ENCODE results near the gene CTSW. TPM values are rescaled to one million over a fixed set of nuclear protein-coding genes. Genes with fewer than 3 reads are reported as not detected.

Gene CTSW
- total RNA-seq, 1 donor from 2014 or later, result 1.0 TPM

DNA sequence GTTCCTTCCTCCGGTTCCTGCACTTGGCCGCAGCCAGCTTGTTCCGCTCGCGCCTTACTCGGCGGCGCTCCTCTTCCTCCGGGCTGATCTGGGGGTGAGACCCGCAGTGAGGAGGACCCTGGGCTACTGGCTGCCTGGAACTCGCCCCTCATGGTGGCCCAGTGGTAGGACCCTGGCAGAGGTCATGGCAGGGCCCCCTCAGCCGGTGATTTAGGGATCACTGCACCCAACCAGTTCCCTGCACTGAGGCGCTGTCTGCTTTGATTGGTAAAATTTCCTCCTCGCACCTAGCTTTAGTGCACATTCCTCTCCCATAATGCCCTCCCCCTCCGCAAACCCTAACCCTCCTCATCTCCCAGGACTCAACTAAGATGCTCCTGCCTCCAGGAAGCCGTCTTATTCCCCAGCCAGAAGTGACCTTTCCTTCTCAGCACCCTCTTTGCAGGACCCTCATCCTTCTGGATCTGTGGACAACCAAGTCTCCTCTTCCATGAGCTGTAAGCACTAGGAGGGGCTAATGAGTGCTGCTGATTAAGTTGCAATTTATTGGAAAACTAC lies 14.5 kb downstream of the CTSW start:
- Histone ChIP-seq H3K36me3 (ENCODE audit: control insufficient read depth in 3 of 3, insufficient read depth in 3 of 3, low read length in 3 of 3) (no peaks in the 10 kb centered on the region), H3K4me3 (ENCODE audit: low read length in 3 of 3) (peak overlapping the region; percentile 35 to 48 (median 40)), H3K27ac (ENCODE audit: low read depth, low read length) (peak overlapping the region; percentile 73), H3K4me1 (ENCODE audit: control insufficient read depth in 3 of 3, insufficient read depth in 3 of 3, low read length in 3 of 3) (peaks cover 36 to 49% (median 36%) of the 10 kb centered on the region in 3 donors), H3K27me3 (ENCODE audit: control insufficient read depth in 3 of 3, insufficient read depth in 3 of 3, low read length in 3 of 3) (peaks cover 0 to 7% (median 2%) of the 10 kb centered on the region in 3 donors), H3K9ac (ENCODE audit: low read depth in 1 of 3, low read length in 3 of 3) (peak overlapping the region in 2 of 3 donors; percentile 70), H3K9me3 (ENCODE audit: control insufficient read depth in 3 of 3, low read length in 3 of 3) (no peaks in the 10 kb centered on the region)

DNA sequence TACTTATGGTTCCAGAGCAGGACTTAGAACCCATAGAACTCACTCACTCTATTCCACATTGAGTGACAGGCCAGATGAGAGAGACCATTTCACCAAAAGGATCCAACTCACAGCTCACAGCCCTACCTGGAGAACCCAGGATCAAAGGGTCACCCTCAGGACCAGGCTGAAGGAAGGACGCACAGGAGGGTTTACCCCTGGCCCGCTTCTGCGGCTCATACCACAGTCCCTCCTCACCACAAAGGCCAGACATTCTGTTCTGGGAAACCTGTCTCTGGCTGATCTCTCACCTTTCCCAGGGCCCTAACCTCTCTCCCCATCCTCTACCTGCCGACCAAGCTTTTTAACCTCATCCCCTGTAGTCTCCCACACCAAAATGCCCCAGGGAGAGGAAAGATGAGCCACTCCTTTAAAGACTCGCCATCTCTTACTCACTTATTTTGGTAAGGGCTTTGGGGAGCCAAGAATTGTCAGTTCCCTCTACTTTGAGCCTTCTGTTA lies 15.9 kb downstream of the CTSW start:
- Histone ChIP-seq H3K9ac (ENCODE audit: low read depth in 1 of 3, low read length in 3 of 3) (no peak overlapping the region), H3K27me3 (ENCODE audit: control insufficient read depth in 3 of 3, insufficient read depth in 3 of 3, low read length in 3 of 3) (peaks cover 4 to 13% (median 11%) of the 10 kb centered on the region in 3 donors), H3K27ac (ENCODE audit: low read depth, low read length) (no peak overlapping the region), H3K4me3 (ENCODE audit: low read length in 3 of 3) (no peak overlapping the region), H3K9me3 (ENCODE audit: control insufficient read depth in 3 of 3, low read length in 3 of 3) (no peaks in the 10 kb centered on the region), H3K36me3 (ENCODE audit: control insufficient read depth in 3 of 3, insufficient read depth in 3 of 3, low read length in 3 of 3) (no peaks in the 10 kb centered on the region), H3K4me1 (ENCODE audit: control insufficient read depth in 3 of 3, insufficient read depth in 3 of 3, low read length in 3 of 3) (peaks cover 30 to 46% (median 32%) of the 10 kb centered on the region in 3 donors)

DNA sequence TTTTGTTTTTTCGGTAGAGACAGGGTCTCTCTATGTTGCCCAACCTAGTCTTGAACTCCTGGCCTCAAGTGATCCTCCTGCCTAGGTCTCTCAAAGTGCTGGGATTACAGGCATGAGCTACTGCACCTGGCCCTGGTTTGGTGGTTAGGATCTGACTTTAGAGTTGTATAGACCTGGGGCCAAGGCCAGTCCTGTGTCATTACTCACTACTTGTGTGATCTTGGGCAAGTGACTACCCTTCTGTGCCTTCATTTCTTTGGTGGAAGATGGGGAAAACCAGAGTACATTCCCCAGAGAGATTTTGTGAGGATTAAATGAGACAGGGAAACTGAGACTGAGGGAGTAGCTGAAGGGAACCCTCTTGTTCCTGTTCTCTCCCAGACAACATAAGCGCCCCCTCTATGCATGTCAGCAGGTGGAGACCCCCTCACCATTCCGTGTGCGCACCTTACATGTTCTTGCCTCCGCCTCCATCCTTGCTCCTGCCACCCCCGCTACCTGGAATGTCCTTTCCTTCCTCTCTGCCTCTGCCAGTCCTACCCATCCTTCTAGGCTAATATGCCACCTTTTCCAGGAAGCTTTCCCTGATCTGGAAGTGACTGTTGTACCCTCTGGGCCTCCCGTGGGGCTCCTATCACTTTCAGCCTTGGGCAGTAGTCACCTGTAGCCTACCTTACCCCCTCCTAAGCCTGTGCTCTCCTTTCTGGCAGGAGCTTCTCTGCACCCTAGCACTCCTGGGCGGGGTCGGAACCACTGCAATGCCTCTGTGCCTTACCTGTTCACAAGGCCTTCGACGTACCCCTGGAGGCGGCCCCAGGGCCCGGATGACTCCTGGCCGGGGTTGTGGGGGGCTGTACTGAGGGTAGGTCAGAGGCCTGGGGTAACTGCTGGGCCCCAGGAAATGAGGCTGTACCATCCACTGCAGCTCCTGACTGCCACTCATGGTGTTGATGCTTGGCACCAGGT lies 16.7 kb downstream of the CTSW start:
- Histone ChIP-seq H3K27ac (ENCODE audit: low read depth, low read length) (no peak overlapping the region), H3K4me3 (ENCODE audit: low read length in 3 of 3) (no peak overlapping the region), H3K4me1 (ENCODE audit: control insufficient read depth in 3 of 3, insufficient read depth in 3 of 3, low read length in 3 of 3) (peaks cover 26 to 38% (median 33%) of the 10 kb centered on the region in 3 donors), H3K27me3 (ENCODE audit: control insufficient read depth in 3 of 3, insufficient read depth in 3 of 3, low read length in 3 of 3) (peaks cover 4 to 13% (median 11%) of the 10 kb centered on the region in 3 donors), H3K36me3 (ENCODE audit: control insufficient read depth in 3 of 3, insufficient read depth in 3 of 3, low read length in 3 of 3) (no peaks in the 10 kb centered on the region), H3K9me3 (ENCODE audit: control insufficient read depth in 3 of 3, low read length in 3 of 3) (no peaks in the 10 kb centered on the region), H3K9ac (ENCODE audit: low read depth in 1 of 3, low read length in 3 of 3) (no peak overlapping the region)

DNA sequence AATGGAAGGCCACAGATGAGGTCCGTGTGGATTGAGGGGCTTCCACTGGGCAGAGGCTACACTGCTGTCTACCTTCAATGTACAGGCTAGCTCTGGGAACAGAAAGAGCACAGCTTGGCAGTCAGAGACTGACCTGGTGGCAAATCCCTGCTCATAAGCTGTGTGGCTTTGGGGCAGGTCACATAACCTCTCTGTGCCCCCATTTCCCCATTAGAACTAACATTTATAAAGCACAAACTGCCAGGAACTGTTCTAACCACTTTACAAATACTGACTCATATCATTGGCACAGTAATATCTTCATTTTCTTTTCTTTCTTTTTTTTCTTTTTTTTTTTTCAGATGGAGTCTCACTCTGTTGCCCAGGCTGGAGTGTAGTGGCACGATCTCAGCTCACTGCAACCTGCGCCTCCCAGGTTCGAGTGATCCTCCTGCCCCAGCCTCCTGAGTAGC lies 17.4 kb downstream of the CTSW start:
- H3K4me3 ChIP-seq (ENCODE audit: low read length in 3 of 3), result no peak overlapping the region
- no peak overlapping the region for H3K27ac ChIP-seq (ENCODE audit: low read depth, low read length)
- no peak overlapping the region for H3K9ac ChIP-seq (ENCODE audit: low read depth in 1 of 3, low read length in 3 of 3)
- no peaks in the 10 kb centered on the region for H3K9me3 ChIP-seq (ENCODE audit: control insufficient read depth in 3 of 3, low read length in 3 of 3)
- peaks cover 21 to 31% (median 25%) of the 10 kb centered on the region in 3 donors for H3K4me1 ChIP-seq (ENCODE audit: control insufficient read depth in 3 of 3, insufficient read depth in 3 of 3, low read length in 3 of 3)
- H3K36me3 ChIP-seq (ENCODE audit: control insufficient read depth in 3 of 3, insufficient read depth in 3 of 3, low read length in 3 of 3), result no peaks in the 10 kb centered on the region
- H3K27me3 ChIP-seq (ENCODE audit: control insufficient read depth in 3 of 3, insufficient read depth in 3 of 3, low read length in 3 of 3), result peaks cover 4 to 13% (median 11%) of the 10 kb centered on the region in 3 donors

DNA sequence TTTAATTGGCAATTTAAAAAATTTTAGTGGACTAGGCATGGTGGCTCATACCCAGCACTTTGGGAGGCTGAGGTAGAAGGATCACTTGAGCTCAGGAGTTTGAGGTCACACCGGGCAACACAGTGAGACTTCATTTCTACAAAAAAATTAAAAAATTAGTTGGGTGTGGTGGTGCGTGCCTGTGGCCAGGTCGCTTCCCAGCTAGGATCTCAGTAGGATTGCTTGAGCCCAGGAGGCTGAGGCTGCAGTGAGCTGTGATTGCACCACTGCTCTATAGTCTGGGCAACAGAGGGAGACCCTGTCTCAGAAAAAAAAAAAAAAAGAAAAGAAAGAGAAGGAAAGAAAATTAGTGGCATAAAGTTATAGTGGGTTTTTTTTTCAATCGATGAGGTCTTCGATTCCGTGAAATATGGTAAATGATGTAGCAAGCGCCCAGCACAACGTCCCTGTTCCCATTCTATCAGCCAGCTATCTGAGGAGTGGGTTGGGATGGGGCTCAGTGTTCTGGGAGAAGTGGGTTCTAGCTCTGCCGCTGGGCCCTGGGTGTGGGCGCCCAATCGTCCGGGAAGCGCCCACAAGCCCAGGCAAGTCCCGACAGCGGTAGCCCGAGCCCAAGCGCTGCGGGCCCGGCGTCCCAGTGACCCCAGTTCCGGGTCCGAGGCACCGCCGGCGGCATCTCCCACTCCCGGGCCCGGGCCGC lies 19.2 kb downstream of the CTSW start:
- H3K4me3 ChIP-seq (ENCODE audit: low read length in 3 of 3), result peak overlapping the region in 1 of 3 donors; percentile 69
- H3K36me3 ChIP-seq (ENCODE audit: control insufficient read depth in 3 of 3, insufficient read depth in 3 of 3, low read length in 3 of 3), result no peaks in the 10 kb centered on the region
- H3K27ac ChIP-seq (ENCODE audit: low read depth, low read length), result no peak overlapping the region
- H3K9ac ChIP-seq (ENCODE audit: low read depth in 1 of 3, low read length in 3 of 3), result peak overlapping the region in 2 of 3 donors; percentile 33 to 59
- peaks cover 8 to 14% (median 10%) of the 10 kb centered on the region in 3 donors for H3K4me1 ChIP-seq (ENCODE audit: control insufficient read depth in 3 of 3, insufficient read depth in 3 of 3, low read length in 3 of 3)
- no peaks in the 10 kb centered on the region for H3K9me3 ChIP-seq (ENCODE audit: control insufficient read depth in 3 of 3, low read length in 3 of 3)
- H3K27me3 ChIP-seq (ENCODE audit: control insufficient read depth in 3 of 3, insufficient read depth in 3 of 3, low read length in 3 of 3), result peaks cover 4 to 13% (median 11%) of the 10 kb centered on the region in 3 donors

DNA sequence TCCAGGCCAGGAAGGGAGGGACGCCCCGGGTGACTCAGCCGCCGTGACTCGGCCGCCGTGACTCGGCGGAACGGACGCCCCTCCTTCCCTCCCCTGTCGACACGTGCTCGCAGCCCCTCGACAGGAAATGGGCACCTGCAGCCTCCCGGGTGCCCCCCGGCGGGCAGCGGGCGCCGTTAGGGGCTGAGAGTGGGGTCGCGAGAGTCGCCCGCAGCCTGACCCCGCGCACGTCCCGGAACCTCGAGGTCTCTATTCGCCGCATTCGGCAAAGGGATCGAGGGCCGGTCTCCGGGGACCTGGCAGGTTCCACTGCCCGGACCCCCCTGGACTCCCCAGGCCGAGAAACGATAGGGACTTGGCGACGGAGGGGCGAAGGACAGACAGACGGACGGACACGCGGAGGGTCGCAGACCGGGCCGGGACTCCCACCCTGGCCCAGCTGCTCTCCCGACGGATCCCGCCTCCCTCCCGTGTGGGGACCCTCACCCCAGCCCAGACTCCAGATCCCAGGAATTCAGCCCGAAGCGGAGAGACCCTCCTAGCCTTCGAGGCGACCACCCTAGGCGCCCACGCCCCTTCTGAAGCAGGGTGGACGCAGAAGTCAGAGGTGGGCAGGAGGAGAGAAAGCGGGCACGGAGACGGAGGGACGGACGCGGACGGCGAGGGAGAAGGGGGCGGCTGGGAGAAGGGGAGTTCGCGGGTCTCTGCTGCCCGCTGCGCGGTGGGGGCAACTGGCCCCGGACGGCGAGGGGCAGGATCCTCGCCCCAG lies 19.9 kb downstream of the CTSW start:
- no peak overlapping the region for H3K27ac ChIP-seq (ENCODE audit: low read depth, low read length)
- no peaks in the 10 kb centered on the region for H3K36me3 ChIP-seq (ENCODE audit: control insufficient read depth in 3 of 3, insufficient read depth in 3 of 3, low read length in 3 of 3)
- H3K4me1 ChIP-seq (ENCODE audit: control insufficient read depth in 3 of 3, insufficient read depth in 3 of 3, low read length in 3 of 3), result peaks cover 6 to 9% (median 9%) of the 10 kb centered on the region in 3 donors
- peaks cover 4 to 13% (median 11%) of the 10 kb centered on the region in 3 donors for H3K27me3 ChIP-seq (ENCODE audit: control insufficient read depth in 3 of 3, insufficient read depth in 3 of 3, low read length in 3 of 3)
- peak overlapping the region; percentile 43 to 59 (median 54) for H3K9ac ChIP-seq (ENCODE audit: low read depth in 1 of 3, low read length in 3 of 3)
- no peaks in the 10 kb centered on the region for H3K9me3 ChIP-seq (ENCODE audit: control insufficient read depth in 3 of 3, low read length in 3 of 3)
- peak overlapping the region; percentile 55 to 69 (median 61) for H3K4me3 ChIP-seq (ENCODE audit: low read length in 3 of 3)

DNA sequence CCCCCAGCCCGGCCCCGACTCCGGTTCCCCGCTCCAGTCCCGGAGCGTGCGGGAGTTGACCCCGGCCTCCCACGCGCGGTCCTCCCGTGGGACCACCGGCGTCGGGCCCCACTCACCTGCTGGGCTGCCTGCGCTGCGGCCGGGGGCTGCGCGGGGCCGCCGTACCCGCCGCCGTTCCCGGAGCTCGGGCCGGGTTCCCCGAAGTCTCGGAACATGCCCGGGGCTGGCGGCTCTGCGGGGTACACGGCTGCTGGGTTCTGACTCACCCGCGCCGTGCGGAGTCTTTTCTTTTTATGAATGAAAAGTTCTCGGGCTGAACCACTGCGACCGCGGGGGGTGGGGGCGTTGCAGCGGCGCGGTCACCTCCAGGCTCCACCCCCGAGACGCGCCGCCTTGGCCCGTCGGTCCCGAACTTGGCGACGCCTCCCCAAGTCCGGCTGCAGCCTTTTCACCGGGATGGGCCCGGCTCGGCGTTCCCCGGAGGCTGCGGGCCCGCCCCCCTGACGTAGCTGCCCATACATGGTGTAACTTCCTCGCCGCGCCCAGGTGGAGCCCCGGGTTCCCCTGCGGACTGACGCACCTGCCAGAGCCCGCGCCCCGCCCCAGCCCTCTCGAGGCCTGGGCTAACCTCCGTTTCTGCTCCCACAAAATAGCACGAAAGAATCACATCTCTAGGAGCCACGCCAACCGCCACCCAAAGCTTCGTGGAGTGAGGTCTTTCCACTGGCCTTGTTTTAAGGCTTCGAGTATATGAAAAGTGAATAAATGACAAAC lies 20.7 kb downstream of the CTSW start, which contains the start of gene FOSL1:
Gene FOSL1 (minus strand): TSS at position 264 of the 774 bp plus-strand sequence. CDS start 49 bp downstream, at position 215.
- H3K27ac ChIP-seq (ENCODE audit: low read depth, low read length), result no peak within 1 kb of the TSS
- H3K9me3 ChIP-seq (ENCODE audit: control insufficient read depth in 3 of 3, low read length in 3 of 3), result no peaks in the 10 kb centered on the region
- no peaks in the 10 kb centered on the region for H3K36me3 ChIP-seq (ENCODE audit: control insufficient read depth in 3 of 3, insufficient read depth in 3 of 3, low read length in 3 of 3)
- peaks cover 4 to 13% (median 11%) of the 10 kb centered on the region in 3 donors for H3K27me3 ChIP-seq (ENCODE audit: control insufficient read depth in 3 of 3, insufficient read depth in 3 of 3, low read length in 3 of 3)
- peak within 1 kb of the TSS; percentile 55 to 69 (median 61) for H3K4me3 ChIP-seq (ENCODE audit: low read length in 3 of 3)
- H3K9ac ChIP-seq (ENCODE audit: low read depth in 1 of 3, low read length in 3 of 3), result peak within 1 kb of the TSS; percentile 43 to 59 (median 54)
- H3K4me1 ChIP-seq (ENCODE audit: control insufficient read depth in 3 of 3, insufficient read depth in 3 of 3, low read length in 3 of 3), result peaks cover 6 to 9% (median 9%) of the 10 kb centered on the region in 3 donors

DNA sequence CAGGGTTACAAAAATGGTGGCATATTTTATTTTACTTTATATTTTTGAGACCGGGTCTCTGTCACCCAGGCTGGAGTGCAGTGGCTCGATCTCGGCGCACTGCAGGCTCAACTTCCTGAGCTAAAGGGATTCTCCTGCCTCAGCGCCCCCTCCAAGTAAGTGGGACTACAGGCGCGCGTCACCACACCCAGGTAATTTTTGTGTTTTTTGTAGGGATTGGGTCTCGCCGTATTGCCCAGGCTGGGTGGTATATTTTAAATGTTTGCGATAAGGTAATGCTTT lies 21.2 kb downstream of the CTSW start:
- peak overlapping the region in 2 of 3 donors; percentile 14 to 69 for H3K4me3 ChIP-seq (ENCODE audit: low read length in 3 of 3)
- H3K27ac ChIP-seq (ENCODE audit: low read depth, low read length), result no peak overlapping the region
- H3K27me3 ChIP-seq (ENCODE audit: control insufficient read depth in 3 of 3, insufficient read depth in 3 of 3, low read length in 3 of 3), result peaks cover 4 to 13% (median 11%) of the 10 kb centered on the region in 3 donors
- peak overlapping the region in 1 of 3 donors; percentile 1 for H3K9ac ChIP-seq (ENCODE audit: low read depth in 1 of 3, low read length in 3 of 3)
- no peaks in the 10 kb centered on the region for H3K36me3 ChIP-seq (ENCODE audit: control insufficient read depth in 3 of 3, insufficient read depth in 3 of 3, low read length in 3 of 3)
- H3K4me1 ChIP-seq (ENCODE audit: control insufficient read depth in 3 of 3, insufficient read depth in 3 of 3, low read length in 3 of 3), result peaks cover 6 to 9% (median 9%) of the 10 kb centered on the region in 3 donors
- no peaks in the 10 kb centered on the region for H3K9me3 ChIP-seq (ENCODE audit: control insufficient read depth in 3 of 3, low read length in 3 of 3)
